M059J (cell line): ENCODE data around the gene SOX3. TPM values are rescaled to one million over a fixed set of nuclear protein-coding genes. Genes with fewer than 3 reads are reported as not detected.

ENCODE experiments used
- DNase-seq: peaks from one replicate; pipeline ENCODE4 v3.0.0-alpha.2; 2012; ENCODE audit warnings: low read depth
- total RNA-seq: library from RNA; depleted of rRNA; stranded (reverse); fragments of >200 nt; shearing (Covaris generic); gene quantifications from 2 replicates; pipeline ENCODE4 v1.2.3, GENCODE V29; 2014; rRNA removed

The SOX3 gene
- total RNA-seq, 1 experiment from 2014 or later: not detected

DNA sequence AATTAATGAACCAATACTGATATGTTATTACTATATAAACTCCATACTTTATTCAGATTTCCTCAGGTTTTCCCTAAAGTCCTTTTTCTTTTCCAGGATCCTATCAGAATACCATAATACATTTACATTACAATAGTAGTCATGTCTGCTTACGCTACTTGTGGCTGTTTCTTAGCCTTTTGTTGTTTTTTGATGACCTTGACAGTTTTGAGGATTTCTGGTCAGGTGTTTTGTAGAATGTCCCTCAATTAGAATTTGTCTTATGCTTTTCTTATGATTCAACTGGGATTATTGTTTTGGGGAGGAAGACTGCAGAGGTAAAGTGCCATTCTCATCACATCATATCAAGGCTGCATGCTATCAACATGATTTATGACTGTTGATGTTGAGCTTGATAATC lies 9.1 kb downstream of the SOX3 start:
- no peak for DNase-seq

DNA sequence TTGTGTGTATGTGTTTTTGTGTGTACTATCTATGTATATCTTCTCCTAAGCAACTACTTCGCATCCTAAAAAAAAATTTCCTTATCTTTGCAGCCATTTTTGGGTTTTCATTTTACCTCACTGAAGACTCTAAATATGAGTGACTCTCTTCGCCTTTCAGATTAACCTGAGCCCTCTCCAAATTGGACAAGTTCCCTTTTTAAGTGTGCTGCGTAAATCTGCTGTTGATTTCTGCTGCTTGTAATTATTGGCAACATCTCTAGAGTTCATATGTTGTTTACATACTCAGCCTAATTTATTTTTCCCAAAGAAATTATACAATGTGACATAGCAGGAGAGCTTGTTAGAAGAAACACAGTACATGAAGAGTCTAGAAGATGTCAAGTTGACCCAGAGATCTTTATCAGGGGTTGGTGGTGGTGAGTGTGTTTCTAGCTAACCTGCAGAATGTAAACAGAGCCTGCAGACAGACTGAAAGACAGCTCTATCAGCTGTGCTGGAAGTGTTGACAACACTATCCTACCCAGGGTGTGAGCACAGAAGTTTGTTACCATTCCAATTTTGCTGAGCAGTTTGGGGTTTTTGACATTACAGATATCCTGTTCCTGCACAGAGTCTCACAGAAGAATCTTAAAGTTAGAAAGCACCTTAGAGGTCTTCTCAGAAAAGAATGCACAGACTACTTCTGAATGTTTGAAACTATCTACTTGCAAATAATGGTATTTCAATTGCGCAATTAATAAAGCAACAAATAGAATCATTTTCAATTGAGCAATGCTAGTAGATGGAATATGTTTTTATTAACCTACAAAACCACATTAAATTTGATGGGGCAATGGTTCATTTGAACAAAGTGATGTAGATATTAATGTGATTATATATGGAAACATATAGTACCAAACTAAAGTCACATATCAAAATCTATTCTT lies 12.5 kb downstream of the SOX3 start:
- DNase-seq: no peak

- DNase-seq: peak; percentile 65
These were observed 24.1 kb downstream of the SOX3 start for GRCh38 chrX:140480765-140481164.

- DNase-seq: no peak
These were observed 26.9 kb downstream of the SOX3 start for GRCh38 chrX:140477987-140478386.

- no peak for DNase-seq
These were observed 29.8 kb downstream of the SOX3 start for GRCh38 chrX:140475025-140475424.

GRCh38 chrX:140467211-140467610 lies 37.7 kb downstream of the SOX3 start:
- peak; percentile 40 for DNase-seq

Other genes with a start within 250 kb of the SOX3 start
- gene LINC00632, start 204.7 kb upstream of the SOX3 start, total RNA-seq: 20.7 and 22.6 TPM in 2 replicates